K562 (cell line): Measurements from ENCODE around the gene LGALS3. TPM values are rescaled to one million over a fixed set of nuclear protein-coding genes. Genes with fewer than 3 reads are reported as not detected.

Experiments
- ATAC-seq: fragments of 200-7000 bp; cut with Tn5 transposase; 3 replicates; pipeline ENCODE4 v1.9.1; 2020; ENCODE audit warnings: moderate library complexity
- BruUV-seq: library from RNA; stranded (reverse); fragments of 400-500 nt; replicated peaks from 2 replicates; lab custom pipeline; 2021; lab: Mats Ljungman, UMichigan
- CTCF ChIA-PET: fragments of 300-600 bp; formaldehyde crosslinking; extraction: SDS; loops from one replicate; lab custom pipeline; 2021; ENCODE audit warnings: low intra/inter-chr PET ratio; lab: Yijun Ruan, JAX
- POLR2A ChIA-PET: fragments of 300-600, 350-650 bp; sonication (Branson Sonifier 250); formaldehyde crosslinking; extraction: SDS; loops from one replicate; lab custom pipeline; 2021; ENCODE audit warnings: antibody characterized with exemption, inconsistent platforms; lab: Yijun Ruan, JAX
- DNase-seq, 4 experiments: peaks; one replicate each; pipeline versions ENCODE4 v3.0.0 to v3.0.0-alpha.2; 2011 to 2018; ENCODE audit warnings: low spot score in 3 of 4, mixed read lengths in 3 of 4; ENCODE audit errors: extremely low read depth in 1 of 4
- FAIRE-seq: peaks from 2 replicates; lab custom pipeline; 2011; peaks lifted over from hg19 to GRCh38; lab: Jason Lieb, UNC
- H2AFZ ChIP-seq: 2 replicates; pipeline ENCODE4 v1.6.0; 2011; ENCODE audit warnings: low read depth, low read length, control low read depth, inconsistent platforms
- H3K27ac ChIP-seq: fragments of 200-600 bp; 3 replicates; pipeline ENCODE4 v1.8.0; 2011; ENCODE audit warnings: low read depth, mild to moderate bottlenecking, control low read depth, inconsistent platforms, low read length, moderate library complexity, mixed read lengths; ENCODE audit errors: extremely low read depth
- H3K27me3 ChIP-seq, 2 experiments: fragments of 300-600 bp in 1 of 2; 2 replicates in 1 of 2; 3 replicates in 1 of 2; pipeline versions ENCODE4 v1.6.0 to v1.8.0; 2011; ENCODE audit warnings: inconsistent platforms in 2 of 2, low read length in 2 of 2, mild to moderate bottlenecking in 1 of 2, mixed read lengths in 1 of 2, moderate library complexity in 1 of 2; ENCODE audit not compliant: control insufficient read depth in 2 of 2, insufficient read depth in 2 of 2
- H3K36me3 ChIP-seq: fragments of 300-600 bp; 3 replicates; pipeline ENCODE4 v1.8.0; 2011; ENCODE audit warnings: mild to moderate bottlenecking, low read length, inconsistent platforms; ENCODE audit not compliant: control insufficient read depth, insufficient read depth
- H3K4me1 ChIP-seq, 2 experiments: fragments of 200-600 bp in 1 of 2; replicated peaks in 1 of 2; 2 replicates in 1 of 2; 3 replicates in 1 of 2; pipeline versions ENCODE4 v1.5.1 to v1.8.0; 2011; ENCODE audit warnings: inconsistent platforms in 2 of 2, low read length in 2 of 2, mild to moderate bottlenecking in 1 of 2, mixed read lengths in 1 of 2, moderate library complexity in 1 of 2; ENCODE audit not compliant: control insufficient read depth in 2 of 2, insufficient read depth in 2 of 2
- H3K4me2 ChIP-seq: 2 replicates; pipeline ENCODE4 v1.6.1; 2011; ENCODE audit warnings: low read length, control low read depth, inconsistent platforms, mixed read lengths; ENCODE audit not compliant: insufficient read depth
- H3K4me3 ChIP-seq: fragments of 200-600 bp; sonication (generic), shearing (Covaris generic); 2 replicates; pipeline ENCODE4 v1.5.1; 2016; ENCODE audit warnings: control low read depth, inconsistent platforms
- H3K79me2 ChIP-seq: fragments of 200-600 bp; 3 replicates; pipeline ENCODE4 v1.8.0; 2011; ENCODE audit warnings: low read length, inconsistent platforms; ENCODE audit not compliant: control insufficient read depth, insufficient read depth
- H3K9ac ChIP-seq, 2 experiments: 2 replicates each; pipeline versions ENCODE4 v1.6.0 to v1.6.1; 2011; ENCODE audit warnings: low read depth in 2 of 2, low read length in 2 of 2, control low read depth in 1 of 2, inconsistent platforms in 1 of 2, mild to moderate bottlenecking in 1 of 2, mixed read lengths in 1 of 2; ENCODE audit not compliant: insufficient read depth in 1 of 2
- H3K9me1 ChIP-seq: one replicate; pipeline ENCODE4 v1.6.0; 2011; ENCODE audit warnings: inconsistent platforms, mild to moderate bottlenecking, low read length, moderate library complexity; ENCODE audit not compliant: control insufficient read depth, insufficient read depth
- H3K9me3 ChIP-seq: replicated peaks from 2 replicates; pipeline ENCODE4 v1.5.1; 2011; ENCODE audit warnings: low read depth, low read length, inconsistent platforms; ENCODE audit not compliant: control insufficient read depth, insufficient read depth
- H4K20me1 ChIP-seq: replicated peaks from 2 replicates; pipeline ENCODE4 v1.6.1; 2011; ENCODE audit warnings: low read length, inconsistent platforms, mixed read lengths; ENCODE audit not compliant: control insufficient read depth, insufficient read depth
- FOXK2 ChIP-seq, 2 experiments: fragments of 450-650 bp; IDR thresholded peaks in 1 of 2; conservative IDR thresholded peaks in 1 of 2; 2 replicates each; pipeline ENCODE4 v1.6.1; 2016; ENCODE audit warnings: low read depth in 2 of 2, mild to moderate bottlenecking in 1 of 2
- SIN3B ChIP-seq: fragments of 450-650 bp; IDR thresholded peaks from 2 replicates; pipeline ENCODE4 v1.6.1; 2017; ENCODE audit warnings: low read depth, mild to moderate bottlenecking, moderate library complexity
- TCF3 ChIP-seq: sonication (generic); formaldehyde crosslinking; IDR thresholded peaks from 2 replicates; pipeline ENCODE4 v1.4.0; 2020; ENCODE audit warnings: mild to moderate bottlenecking, missing genetic modification reagents
- ZNF121 ChIP-seq: sonication (generic); formaldehyde crosslinking; conservative IDR thresholded peaks from 2 replicates; pipeline ENCODE4 v1.8.0; 2022; ENCODE audit warnings: missing genetic modification reagents
- ZNF583 ChIP-seq: fragments of 250-450 bp; sonication (Bioruptor Pico); IDR thresholded peaks from 2 replicates; pipeline ENCODE4 v1.4.0; 2020
- WGBS: fragments of 100-300 bp; shearing (Covaris generic); methylation state at CpG from one replicate; pipeline ENCODE4 v1.1.6; 2016; ENCODE audit warnings: low coverage, mixed read lengths; ENCODE audit not compliant: insufficient coverage; ENCODE audit errors: missing lambda C conversion rate; 5-methylcytosine and 5-hydroxymethylcytosine counted together
- in situ Hi-C: fragments of 300-500 bp; cut with MboI; formaldehyde crosslinking; loops from 4 replicates; pipeline ENCODE4 v1.15.0; 2018; ENCODE audit warnings: inconsistent platforms, mixed read lengths
- intact Hi-C: fragments of 100-400 bp; cut with micrococcal nuclease; formaldehyde crosslinking; loops from 2 replicates; pipeline ENCODE4 v1.14.2; 2022
- polyA plus RNA-seq, 8 experiments: library from polyadenylated mRNA; depleted of rRNA in 4 of 8; stranded (reverse) in 5 of 8; unstranded in 3 of 8; fragments of >200 nt; fragmentation: Nextera tagmentation in 2 of 8; fragmentation: Illumina TruSeq in 1 of 8; extraction: Ambion mirVana in 2 of 8; extraction: Trizol in 1 of 8; gene quantifications; 2 replicates each; pipeline versions ENCODE4 v1.2.1 to v1.2.3, GENCODE V29; 2011 to 2014; ENCODE audit warnings: inconsistent platforms in 1 of 8, missing spikeins in 1 of 8
- total RNA-seq, 7 experiments: library from RNA; depleted of rRNA in 6 of 7; stranded (reverse); fragments of >200 nt in 6 of 7; fragmentation: Illumina TruSeq in 2 of 7; extraction: Trizol in 2 of 7; gene quantifications; 2 replicates each; pipeline versions ENCODE4 v1.2.1 to v1.2.3, GENCODE V29; 2011 to 2021; ENCODE audit warnings: low replicate concordance in 1 of 7

LGALS3 gene
- total and polyA plus RNA-seq, 9 of the 15 experiments (the other 6 are each of a cell fraction or from before 2014, with no cell fraction given): 0.04 to 1.9 (median 1.1) TPM

- Histone ChIP-seq H3K27me3 (no peaks in the 10 kb centered on the region), H3K9ac (no peak overlapping the region), H2AFZ (no peak overlapping the region)
- no peak for DNase-seq
- WGBS: 74% methylated on average over 2 of the region's 2 CpGs
- TF ChIP-seq ZNF583 (CRISPR knock-in tag) (no peak), FOXK2 (conservative IDR thresholded peaks at IDR 0.05 in 1 of 2, IDR thresholded peaks at IDR 0.05 in 1 of 2; ENCODE audit: low read depth in 2 of 2) (no peak), SIN3B (no peak)
- TF ChIP-seq, all 486 proteins: peak for 0
- CTCF ChIA-PET: no interaction called here
- Histone ChIP-seq H3K9me1 (no peaks in the 10 kb centered on the region), H3K79me2 (no peaks in the 10 kb centered on the region), H3K4me3 (no peak overlapping the region), H3K27ac (no peak overlapping the region), H3K4me1 (peaks cover 4 to 33% of the 10 kb centered on the region in 2 experiments; a peak in 4 of 5 replicates), H3K9me3 (peaks cover 13% of the 10 kb centered on the region), H4K20me1 (no peaks in the 10 kb centered on the region), H3K4me2 (no peak overlapping the region), H3K36me3 (peaks cover 5% of the 10 kb centered on the region; the same call in 1 of the 3 replicates)
- ATAC-seq (no peak), FAIRE-seq (no peak)
- intact Hi-C loops: loop anchor here (5.0 kb wide), 2 partner anchors 47 to 328 kb away; partner anchors contain the start of gene MAPK1IP1L
- in situ Hi-C loops: no loop called here
- no TSS peak for BruUV-seq
- POLR2A ChIA-PET: no interaction called here
Observed at GRCh38 chr14:55099756-55100155, 29.3 kb upstream of the LGALS3 start.

GRCh38 chr14:55101698-55102097 lies 27.4 kb upstream of the LGALS3 start:
- ATAC-seq (no peak), DNase-seq (no peak), FAIRE-seq (no peak)
- H3K9me1 ChIP-seq: no peaks in the 10 kb centered on the region
- TF ChIP-seq ZNF121 (CRISPR knock-in tag) (peak; percentile 20; the same call in 1 of the 2 replicates), TCF3 (CRISPR knock-in tag) (no peak)
- no peak overlapping the region for H3K4me3 ChIP-seq
- WGBS: 89% methylated on average over 4 of the region's 5 CpGs
- intact Hi-C loops (loop anchor here (5.0 kb wide), 2 partner anchors 49 to 326 kb away; partner anchors contain the start of gene MAPK1IP1L), in situ Hi-C loops (no loop called here)
- H3K27me3 ChIP-seq: no peaks in the 10 kb centered on the region
- H3K9ac ChIP-seq: peak overlapping the region in 1 of 2 experiments; percentile 82; a peak in 1 of 4 replicates
- H3K4me2 ChIP-seq: no peak overlapping the region
- peaks cover 13% of the 10 kb centered on the region for H3K9me3 ChIP-seq
- peaks cover 4 to 31% of the 10 kb centered on the region in 2 experiments; a peak in 4 of 5 replicates for H3K4me1 ChIP-seq
- ChIA-PET CTCF (no interaction called here), POLR2A (interaction anchor here (1.1 kb wide), 1 partner anchor 10 kb away, joined by 4 read pairs; no protein-coding TSS in a partner anchor)
- H4K20me1 ChIP-seq: no peaks in the 10 kb centered on the region
- no TSS peak for BruUV-seq
- H3K27ac ChIP-seq: peak overlapping the region; percentile 99; the same call in 1 of the 3 replicates
- H3K79me2 ChIP-seq: no peaks in the 10 kb centered on the region
- peak overlapping the region; percentile 98 for H2AFZ ChIP-seq
- H3K36me3 ChIP-seq: peaks cover 5% of the 10 kb centered on the region; the same call in 1 of the 3 replicates
